OCI-M1 (cell line): ENCODE data around the gene ELOVL7.
"Not testable (repeated sequence)": the region's sequence is repeated elsewhere in the genome, so short reads cannot be mapped to it uniquely, and the experiment has no call there.

Experiments
- DNase-seq: peaks from one replicate; lab custom pipeline; 2025; lab: John Stamatoyannopoulos, UW

The ELOVL7 gene

DNA sequence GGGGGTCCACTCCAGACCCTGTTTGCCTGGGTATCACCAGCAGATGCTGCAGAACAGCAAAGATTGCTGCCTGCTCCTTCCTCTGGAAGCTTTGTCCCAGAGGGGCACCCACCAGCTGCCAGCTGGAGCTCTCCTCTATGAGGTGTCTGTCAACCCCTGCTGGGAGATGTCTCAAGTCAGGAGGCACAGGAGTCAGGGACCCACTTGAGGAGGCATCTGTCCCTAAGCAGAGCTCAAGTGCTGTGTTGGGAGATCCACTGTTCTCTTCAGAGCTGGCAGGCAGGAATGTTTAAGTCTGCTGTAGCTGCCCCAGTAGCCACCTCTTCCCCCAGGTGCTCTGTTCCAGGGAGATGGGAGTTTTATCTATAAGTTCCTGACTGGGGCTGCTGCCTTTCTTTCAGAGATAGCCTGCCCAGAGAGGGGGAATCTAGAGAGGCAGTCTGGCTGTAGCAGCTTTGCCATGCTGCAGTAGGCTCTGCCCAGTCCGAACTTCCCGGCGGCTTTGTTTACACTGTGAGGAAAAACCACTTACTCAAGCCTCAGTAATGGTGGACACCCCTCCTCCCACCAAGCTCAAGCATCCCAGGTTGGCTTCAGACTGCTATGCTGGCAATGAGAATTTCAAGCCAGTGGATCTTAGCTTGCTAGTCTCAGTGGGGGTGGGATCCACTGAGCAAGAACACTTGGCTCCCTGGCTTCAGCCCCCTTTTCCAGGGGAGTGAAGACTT lies 128.7 kb downstream of the ELOVL7 start:
- DNase-seq = not testable (repeated sequence)

DNA sequence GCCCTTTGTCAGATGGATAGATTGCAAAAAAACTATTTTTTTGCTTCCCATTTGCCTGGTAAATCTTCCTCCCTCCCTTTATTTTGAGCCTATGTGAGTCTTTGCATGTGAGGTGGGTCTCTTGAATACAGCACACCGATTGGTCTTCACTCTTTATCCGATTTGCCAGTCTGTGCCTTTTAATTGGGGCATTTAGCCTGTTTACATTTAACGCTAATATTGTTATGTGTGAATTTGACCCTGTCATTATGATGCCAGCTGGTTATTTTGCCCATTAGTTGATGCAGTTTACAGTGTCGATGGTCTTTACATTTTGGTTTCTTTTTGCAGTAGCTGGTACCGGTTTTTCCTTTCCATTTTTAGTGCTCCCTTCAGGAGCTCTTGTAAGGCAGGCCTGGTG lies 131.1 kb downstream of the ELOVL7 start:
- DNase-seq = no peak

DNA sequence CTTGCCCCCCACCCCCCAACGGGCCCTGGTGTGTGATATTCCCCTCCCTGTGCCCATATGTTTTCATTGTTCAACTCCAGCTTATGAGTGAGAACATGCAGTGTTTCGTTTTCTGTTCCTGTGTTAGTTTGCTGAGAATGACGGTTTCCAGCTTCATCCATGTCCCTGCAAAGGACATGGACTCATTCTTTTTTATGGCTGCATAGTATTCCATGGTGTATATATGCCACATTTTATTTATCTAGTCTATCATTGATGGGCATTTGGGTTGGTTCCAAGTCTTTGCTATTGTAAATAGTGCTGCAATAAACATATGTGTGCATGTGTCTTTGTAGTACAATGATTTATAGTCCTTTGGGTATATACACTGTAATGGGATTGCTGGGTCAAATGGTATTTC lies 132.2 kb downstream of the ELOVL7 start:
- not testable (repeated sequence) for DNase-seq

DNA sequence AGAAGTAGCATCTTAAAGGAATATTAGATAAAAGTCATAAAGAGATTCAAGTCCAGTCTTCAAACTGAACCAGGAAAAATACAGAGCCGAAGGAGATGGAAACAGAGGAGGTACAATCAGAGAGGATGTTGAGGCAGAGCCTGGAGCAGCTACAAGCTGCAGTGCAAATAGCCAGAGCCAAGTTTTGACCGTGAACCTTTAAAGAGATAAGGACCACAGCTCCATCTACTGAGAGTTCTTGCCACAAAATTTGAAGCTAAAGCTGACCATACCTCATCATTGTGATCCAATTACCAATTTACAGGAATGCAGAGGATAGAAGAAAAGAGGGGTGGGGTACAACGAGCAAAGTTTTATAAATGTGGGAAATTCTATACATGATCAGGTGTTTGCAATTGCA lies 133.7 kb downstream of the ELOVL7 start:
- DNase-seq = peak; percentile 53

DNA sequence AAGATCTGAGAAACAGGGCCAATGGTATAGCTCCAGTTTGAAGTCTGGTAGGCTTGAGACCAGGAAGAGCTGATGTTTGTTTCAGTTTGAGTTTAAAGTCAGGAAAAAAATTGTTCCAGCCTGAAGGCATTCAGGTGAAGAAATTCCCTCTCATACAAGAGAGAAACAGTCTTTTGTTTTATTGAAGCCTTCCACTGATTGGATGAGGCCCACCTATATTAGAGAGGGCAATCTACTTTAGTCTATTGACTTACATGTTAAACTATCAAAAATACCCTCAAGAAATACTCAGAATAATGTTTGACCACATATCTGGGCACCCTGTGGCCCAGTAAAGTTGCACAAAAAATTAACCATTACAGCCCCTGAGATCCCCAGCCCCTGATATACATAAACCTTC lies 138.9 kb downstream of the ELOVL7 start:
- no peak for DNase-seq

DNA sequence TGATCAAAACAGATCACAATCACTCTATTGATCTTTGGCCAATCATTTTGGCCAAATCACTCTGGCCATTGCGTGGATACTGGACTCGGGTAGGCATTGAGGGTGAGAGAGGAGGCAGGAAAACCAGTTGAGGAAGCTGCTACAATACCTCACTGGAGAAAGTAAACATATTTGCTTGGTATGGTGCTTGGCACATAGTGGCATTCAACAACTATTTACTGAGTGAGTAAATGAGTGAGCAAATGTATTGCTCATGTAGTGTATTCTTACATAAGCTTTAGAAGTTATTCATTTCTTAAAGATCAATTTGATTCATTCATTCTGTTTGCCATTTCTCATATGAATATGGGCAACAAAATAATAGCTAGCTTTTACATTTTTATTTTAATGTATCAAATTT lies 140.1 kb downstream of the ELOVL7 start:
- no peak for DNase-seq
